Keratinocyte (primary cell): ENCODE measurements around the gene FREM1. TPM values are rescaled to one million over a fixed set of nuclear protein-coding genes. Genes with fewer than 3 reads are reported as not detected.

ENCODE experiments used
- DNase-seq: peaks from one replicate; pipeline ENCODE4 v3.0.0-alpha.2; 2011; ENCODE audit warnings: low read depth, missing footprints, low spot score
- FAIRE-seq: peaks from 2 replicates; lab custom pipeline; 2011; peaks lifted over from hg19 to GRCh38; lab: Jason Lieb, UNC
- H2AFZ ChIP-seq: 2 replicates; pipeline ENCODE4 v1.6.0; 2012; ENCODE audit warnings: low read length, control low read depth, inconsistent platforms; ENCODE audit not compliant: control insufficient read depth
- H3K27ac ChIP-seq: 2 replicates; pipeline ENCODE4 v1.5.1; 2011; ENCODE audit warnings: low read length; ENCODE audit not compliant: control insufficient read depth, insufficient read depth
- H3K27me3 ChIP-seq: 3 replicates; pipeline ENCODE4 v1.6.0; 2011; ENCODE audit warnings: low read length; ENCODE audit not compliant: control insufficient read depth, insufficient read depth; ENCODE audit errors: extremely low read depth
- H3K36me3 ChIP-seq, 2 experiments: 2 replicates in 1 of 2; 3 replicates in 1 of 2; pipeline ENCODE4 v1.5.1; 2011; ENCODE audit warnings: low read length in 2 of 2, mild to moderate bottlenecking in 1 of 2; ENCODE audit not compliant: control insufficient read depth in 2 of 2, insufficient read depth in 2 of 2; ENCODE audit errors: extremely low read depth in 1 of 2
- H3K4me1 ChIP-seq: 3 replicates; pipeline ENCODE4 v1.5.1; 2011; ENCODE audit warnings: low read length; ENCODE audit not compliant: control insufficient read depth, insufficient read depth; ENCODE audit errors: extremely low read depth
- H3K4me2 ChIP-seq: 3 replicates; pipeline ENCODE4 v1.6.0; 2011; ENCODE audit warnings: low read depth, low read length; ENCODE audit not compliant: control insufficient read depth, insufficient read depth; ENCODE audit errors: extremely low read depth
- H3K4me3 ChIP-seq, 3 experiments: fragments of 200-600 bp in 1 of 3; sonication (generic) in 1 of 3; 2 replicates in 2 of 3; 3 replicates in 1 of 3; pipeline ENCODE4 v1.5.1; 2011 to 2016; ENCODE audit warnings: low read length in 3 of 3, mild to moderate bottlenecking in 3 of 3, control low read depth in 2 of 3, inconsistent platforms in 1 of 3, low read depth in 1 of 3, mixed read lengths in 1 of 3, mixed run types in 1 of 3, moderate library complexity in 1 of 3; ENCODE audit not compliant: control insufficient read depth in 2 of 3, insufficient read depth in 2 of 3; ENCODE audit errors: extremely low read depth in 1 of 3
- H3K79me2 ChIP-seq: 2 replicates; pipeline ENCODE4 v1.6.0; 2012; ENCODE audit warnings: low read length; ENCODE audit not compliant: control insufficient read depth, insufficient read depth
- H3K9ac ChIP-seq: 3 replicates; pipeline ENCODE4 v1.6.0; 2011; ENCODE audit warnings: low read length; ENCODE audit not compliant: control insufficient read depth, insufficient read depth; ENCODE audit errors: extremely low read depth
- H3K9me1 ChIP-seq: 3 replicates; pipeline ENCODE4 v1.6.0; 2011; ENCODE audit warnings: low read length; ENCODE audit not compliant: control insufficient read depth, insufficient read depth; ENCODE audit errors: extremely low read depth
- H3K9me3 ChIP-seq: 2 replicates; pipeline ENCODE4 v1.5.1; 2012; ENCODE audit warnings: low read depth, low read length; ENCODE audit not compliant: control insufficient read depth
- H4K20me1 ChIP-seq: 3 replicates; pipeline ENCODE4 v1.6.0; 2011; ENCODE audit warnings: low read length; ENCODE audit not compliant: control insufficient read depth, insufficient read depth; ENCODE audit errors: extremely low read depth
- EZH2 ChIP-seq: IDR thresholded peaks from one replicate; pipeline ENCODE4 v1.6.1; 2012; ENCODE audit warnings: inconsistent platforms, mild to moderate bottlenecking, low read length, moderate library complexity
- dilution Hi-C: fragments of 300-500 bp; cut with MboI; formaldehyde crosslinking; loops from one replicate; pipeline ENCODE4 v1.7.0; 2020; ENCODE audit warnings: low sequenced_read_pairs; ENCODE audit not compliant: extremely low pct_ligation_motif_present
- polyA plus RNA-seq, 5 experiments: library from polyadenylated mRNA; depleted of rRNA in 3 of 5; stranded (reverse) in 3 of 5; stranded (forward) in 1 of 5; unstranded in 1 of 5; fragments of >200 nt; gene quantifications; 1 replicate in 1 of 5; 2 replicates in 3 of 5; 3 replicates in 1 of 5; pipeline versions ENCODE4 v1.2.1 to v1.2.3, GENCODE V29; 2011 to 2012; ENCODE audit warnings: missing spikeins in 2 of 5, low read depth in 1 of 5, low replicate concordance in 1 of 5
- TF ChIP-seq, protein P1 (sequence below), 3 experiments: IDR thresholded peaks in 1 of 3; conservative IDR thresholded peaks in 1 of 3; optimal IDR thresholded peaks in 1 of 3; 2 replicates in 2 of 3; 3 replicates in 1 of 3; pipeline versions ENCODE3 to v1.5.1; 2011; ENCODE audit warnings: low read length in 3 of 3, mild to moderate bottlenecking in 3 of 3, moderate library complexity in 2 of 3, control low read depth in 1 of 3, inconsistent platforms in 1 of 3; ENCODE audit not compliant: insufficient read depth in 2 of 3; ENCODE audit errors: extremely low read depth in 1 of 3

Gene FREM1
- polyA plus RNA-seq, 1 donor (not counting 4 experiments of a cell fraction or from before 2014, with no cell fraction given), result under 0.01 TPM

DNA sequence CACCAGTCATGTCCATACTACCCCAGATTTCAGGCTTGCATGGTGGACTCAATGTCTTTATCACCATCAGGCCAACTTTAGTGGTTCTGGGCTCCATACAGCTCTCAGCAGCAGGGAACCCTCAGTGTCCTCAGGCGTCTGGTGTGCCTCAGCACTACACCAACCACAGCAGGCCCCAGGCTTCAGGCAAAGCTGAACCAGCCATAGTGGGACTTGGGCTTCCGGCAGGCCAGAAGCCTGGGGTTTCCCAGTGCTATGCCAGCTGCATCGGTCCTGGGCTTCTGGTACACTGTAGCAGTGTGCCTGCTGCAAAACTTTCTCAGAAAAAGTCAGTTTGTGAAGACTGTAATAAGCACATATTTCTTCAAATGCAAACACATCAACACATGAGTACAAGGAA is 205.9 kb downstream of the FREM1 start:
- dilution Hi-C loops, result no loop called here
- Histone ChIP-seq H3K9ac (no peak overlapping the region), H3K36me3 (no peaks in the 10 kb centered on the region), H4K20me1 (no peaks in the 10 kb centered on the region), H3K9me3 (peaks cover 2% of the 10 kb centered on the region), H3K79me2 (no peaks in the 10 kb centered on the region), H3K9me1 (no peaks in the 10 kb centered on the region), H3K4me2 (no peak overlapping the region), H3K27me3 (peaks cover 9% of the 10 kb centered on the region), H3K4me1 (no peaks in the 10 kb centered on the region), H3K4me3 (no peak overlapping the region), H3K27ac (no peak overlapping the region), H2AFZ (no peak overlapping the region)
- FAIRE-seq (no peak), DNase-seq (no peak)
- TF ChIP-seq, protein P1, sequence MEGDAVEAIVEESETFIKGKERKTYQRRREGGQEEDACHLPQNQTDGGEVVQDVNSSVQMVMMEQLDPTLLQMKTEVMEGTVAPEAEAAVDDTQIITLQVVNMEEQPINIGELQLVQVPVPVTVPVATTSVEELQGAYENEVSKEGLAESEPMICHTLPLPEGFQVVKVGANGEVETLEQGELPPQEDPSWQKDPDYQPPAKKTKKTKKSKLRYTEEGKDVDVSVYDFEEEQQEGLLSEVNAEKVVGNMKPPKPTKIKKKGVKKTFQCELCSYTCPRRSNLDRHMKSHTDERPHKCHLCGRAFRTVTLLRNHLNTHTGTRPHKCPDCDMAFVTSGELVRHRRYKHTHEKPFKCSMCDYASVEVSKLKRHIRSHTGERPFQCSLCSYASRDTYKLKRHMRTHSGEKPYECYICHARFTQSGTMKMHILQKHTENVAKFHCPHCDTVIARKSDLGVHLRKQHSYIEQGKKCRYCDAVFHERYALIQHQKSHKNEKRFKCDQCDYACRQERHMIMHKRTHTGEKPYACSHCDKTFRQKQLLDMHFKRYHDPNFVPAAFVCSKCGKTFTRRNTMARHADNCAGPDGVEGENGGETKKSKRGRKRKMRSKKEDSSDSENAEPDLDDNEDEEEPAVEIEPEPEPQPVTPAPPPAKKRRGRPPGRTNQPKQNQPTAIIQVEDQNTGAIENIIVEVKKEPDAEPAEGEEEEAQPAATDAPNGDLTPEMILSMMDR (optimal IDR thresholded peaks at IDR 0.05 in 1 of 3, IDR thresholded peaks at IDR 0.05 in 1 of 3, conservative IDR thresholded peaks at IDR 0.05 in 1 of 3; ENCODE audit: extremely low read depth in 1 of 3, insufficient read depth in 2 of 3, low read length in 3 of 3), result no peak
- TF ChIP-seq EZH2, result no peak

DNA sequence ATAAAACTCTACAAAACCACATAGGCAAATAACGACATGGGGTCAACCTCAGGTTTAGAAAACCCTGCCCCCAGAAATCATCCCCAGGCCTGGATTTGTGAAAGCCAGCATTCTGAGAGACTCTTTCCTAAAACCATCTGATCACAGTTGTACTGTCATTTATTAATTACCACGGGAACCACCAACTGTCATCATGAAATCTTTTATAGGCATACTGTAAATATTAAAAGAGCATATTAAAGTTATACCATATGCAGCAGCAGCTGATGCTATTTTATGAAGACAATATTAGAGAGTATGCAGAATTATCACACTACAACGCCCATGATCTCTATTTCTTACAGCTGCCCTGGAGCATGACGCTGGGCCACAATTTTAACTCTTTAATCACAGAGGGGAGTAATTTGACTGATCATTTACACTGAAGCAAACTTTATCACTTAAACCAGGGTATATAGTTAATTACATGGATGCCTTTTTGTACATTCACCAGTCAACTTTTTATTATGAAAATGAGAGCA is 208.0 kb downstream of the FREM1 start:
- H3K9me1 ChIP-seq, result no peaks in the 10 kb centered on the region
- H3K9me3 ChIP-seq, result peaks cover 2% of the 10 kb centered on the region
- no peak overlapping the region for H3K4me3 ChIP-seq
- TF ChIP-seq EZH2, result no peak
- TF ChIP-seq, protein P1 (optimal IDR thresholded peaks at IDR 0.05 in 1 of 3, IDR thresholded peaks at IDR 0.05 in 1 of 3, conservative IDR thresholded peaks at IDR 0.05 in 1 of 3; ENCODE audit: extremely low read depth in 1 of 3, insufficient read depth in 2 of 3, low read length in 3 of 3), result no peak
- no peak overlapping the region for H3K9ac ChIP-seq
- H3K27me3 ChIP-seq, result peaks cover 13% of the 10 kb centered on the region
- H3K4me2 ChIP-seq, result no peak overlapping the region
- H3K27ac ChIP-seq, result no peak overlapping the region
- dilution Hi-C loops, result no loop called here
- H2AFZ ChIP-seq, result no peak overlapping the region
- no peaks in the 10 kb centered on the region for H3K4me1 ChIP-seq
- no peak for FAIRE-seq
- H3K36me3 ChIP-seq, result no peaks in the 10 kb centered on the region
- H4K20me1 ChIP-seq, result no peaks in the 10 kb centered on the region
- DNase-seq, result no peak
- no peaks in the 10 kb centered on the region for H3K79me2 ChIP-seq
